K562 (cell line): ENCODE measurements around the gene POU2AF1. TPM values are rescaled to one million over a fixed set of nuclear protein-coding genes. Genes with fewer than 3 reads are reported as not detected.

Experiments
- CHD2 ChIP-seq: IDR thresholded peaks from 2 replicates; pipeline ENCODE4 v1.6.1; 2011; ENCODE audit warnings: low read depth, low read length
- DACH1 ChIP-seq: fragments of 450-650 bp; IDR thresholded peaks from 2 replicates; pipeline ENCODE4 v1.6.1; 2018; ENCODE audit not compliant: partially characterized antibody
- DPF2 ChIP-seq: fragments of 450-650 bp; IDR thresholded peaks from 2 replicates; pipeline ENCODE4 v1.6.1; 2016
- FIP1L1 ChIP-seq: fragments of 200-400 bp; formaldehyde crosslinking; IDR thresholded peaks from 2 replicates; pipeline ENCODE4 v1.6.1; 2018; ENCODE audit warnings: mild to moderate bottlenecking, low read depth, low read length; ENCODE audit not compliant: poor library complexity, severe bottlenecking
- GATAD2A ChIP-seq: fragments of 450-650 bp; IDR thresholded peaks from 2 replicates; pipeline ENCODE4 v1.6.1; 2017
- POLR2G ChIP-seq: fragments of 200-400 bp; formaldehyde crosslinking; IDR thresholded peaks from 2 replicates; pipeline ENCODE4 v1.6.1; 2017; ENCODE audit warnings: low read depth, mild to moderate bottlenecking, antibody characterized with exemption, low read length, moderate library complexity
- SMARCC2 ChIP-seq: fragments of 450-650 bp; IDR thresholded peaks from 2 replicates; pipeline ENCODE4 v1.6.1; 2017; ENCODE audit warnings: antibody characterized with exemption, moderate library complexity, mild to moderate bottlenecking, low read depth
- THRA ChIP-seq: fragments of 450-650 bp; IDR thresholded peaks from 2 replicates; pipeline ENCODE4 v1.6.1; 2017; ENCODE audit warnings: mild to moderate bottlenecking, moderate library complexity
- ZKSCAN3 ChIP-seq: fragments of 250-450 bp; sonication (Bioruptor Pico); IDR thresholded peaks from 2 replicates; pipeline ENCODE4 v1.4.0; 2020
- ZNF830 ChIP-seq: fragments of 250-450 bp; sonication (Bioruptor Pico); IDR thresholded peaks from 2 replicates; pipeline ENCODE4 v1.5.0; 2021; ENCODE audit warnings: mild to moderate bottlenecking
- polyA plus RNA-seq, 8 experiments: library from polyadenylated mRNA; depleted of rRNA in 4 of 8; stranded (reverse) in 5 of 8; unstranded in 3 of 8; fragments of >200 nt; fragmentation: Nextera tagmentation in 2 of 8; fragmentation: Illumina TruSeq in 1 of 8; extraction: Ambion mirVana in 2 of 8; extraction: Trizol in 1 of 8; gene quantifications; 2 replicates each; pipeline versions ENCODE4 v1.2.1 to v1.2.3, GENCODE V29; 2011 to 2014; ENCODE audit warnings: inconsistent platforms in 1 of 8, missing spikeins in 1 of 8
- total RNA-seq, 7 experiments: library from RNA; depleted of rRNA in 6 of 7; stranded (reverse); fragments of >200 nt in 6 of 7; fragmentation: Illumina TruSeq in 2 of 7; extraction: Trizol in 2 of 7; gene quantifications; 2 replicates each; pipeline versions ENCODE4 v1.2.1 to v1.2.3, GENCODE V29; 2011 to 2021; ENCODE audit warnings: low replicate concordance in 1 of 7
- TF ChIP-seq, protein P1 (sequence below): sonication (generic); formaldehyde crosslinking; IDR thresholded peaks from 2 replicates; pipeline ENCODE4 v1.8.0; 2022; ENCODE audit warnings: mild to moderate bottlenecking, missing genetic modification reagents, borderline replicate concordance

Gene POU2AF1
- total and polyA plus RNA-seq, 9 of the 15 experiments (the other 6 are each of a cell fraction or from before 2014, with no cell fraction given) = 0.09 TPM; not detected in 8

GRCh38 chr11:111360150-111361043, 18.7 kb downstream of the POU2AF1 start (continued):
- TF ChIP-seq THRA = no peak
- TF ChIP-seq DPF2 = no peak
- TF ChIP-seq ZKSCAN3 = no peak
- no peak for TF ChIP-seq GATAD2A
- TF ChIP-seq FIP1L1 = no peak
- no peak for TF ChIP-seq ZNF830 (CRISPR knock-in tag)
- TF ChIP-seq POLR2G = no peak
- TF ChIP-seq DACH1 = no peak
- TF ChIP-seq SMARCC2 = no peak
- TF ChIP-seq, protein P1, sequence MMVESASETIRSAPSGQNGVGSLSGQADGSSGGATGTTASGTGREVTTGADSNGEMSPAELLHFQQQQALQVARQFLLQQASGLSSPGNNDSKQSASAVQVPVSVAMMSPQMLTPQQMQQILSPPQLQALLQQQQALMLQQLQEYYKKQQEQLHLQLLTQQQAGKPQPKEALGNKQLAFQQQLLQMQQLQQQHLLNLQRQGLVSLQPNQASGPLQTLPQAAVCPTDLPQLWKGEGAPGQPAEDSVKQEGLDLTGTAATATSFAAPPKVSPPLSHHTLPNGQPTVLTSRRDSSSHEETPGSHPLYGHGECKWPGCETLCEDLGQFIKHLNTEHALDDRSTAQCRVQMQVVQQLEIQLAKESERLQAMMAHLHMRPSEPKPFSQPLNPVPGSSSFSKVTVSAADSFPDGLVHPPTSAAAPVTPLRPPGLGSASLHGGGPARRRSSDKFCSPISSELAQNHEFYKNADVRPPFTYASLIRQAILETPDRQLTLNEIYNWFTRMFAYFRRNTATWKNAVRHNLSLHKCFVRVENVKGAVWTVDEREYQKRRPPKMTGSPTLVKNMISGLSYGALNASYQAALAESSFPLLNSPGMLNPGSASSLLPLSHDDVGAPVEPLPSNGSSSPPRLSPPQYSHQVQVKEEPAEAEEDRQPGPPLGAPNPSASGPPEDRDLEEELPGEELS (CRISPR knock-in tag) = no peak
- TF ChIP-seq CHD2 = no peak
